IMR-90 (cell line): ENCODE data around the gene TMIGD1.

ENCODE experiments used
- CTCF ChIP-seq: conservative IDR thresholded peaks from 2 replicates; pipeline ENCODE4 v1.5.1; 2012; ENCODE audit warnings: mild to moderate bottlenecking, low read depth, low read length, improper control_type of control experiment
- MAFK ChIP-seq: IDR thresholded peaks from 2 replicates; pipeline ENCODE4 v1.6.1; 2012; ENCODE audit warnings: low read depth, low read length, improper control_type of control experiment
- MAZ ChIP-seq: IDR thresholded peaks from 2 replicates; pipeline ENCODE4 v1.6.1; 2012; ENCODE audit warnings: low read depth, mild to moderate bottlenecking, low read length, improper control_type of control experiment, moderate library complexity, borderline replicate concordance
- MXI1 ChIP-seq: IDR thresholded peaks from 2 replicates; pipeline ENCODE4 v1.6.1; 2012; ENCODE audit warnings: low read depth, mild to moderate bottlenecking, low read length, moderate library complexity, borderline replicate concordance
- NFE2L2 ChIP-seq: fragments of 150-350 bp; IDR thresholded peaks from 2 replicates; pipeline ENCODE4 v1.6.1; 2016; ENCODE audit warnings: low read depth, mild to moderate bottlenecking, low read length
- POLR2A ChIP-seq: IDR thresholded peaks from 2 replicates; pipeline ENCODE4 v1.6.1; 2012; ENCODE audit warnings: mild to moderate bottlenecking, low read depth, low read length
- RAD21 ChIP-seq: IDR thresholded peaks from 2 replicates; pipeline ENCODE4 v1.6.1; 2012; ENCODE audit warnings: low read length, improper control_type of control experiment
- RCOR1 ChIP-seq: IDR thresholded peaks from 2 replicates; pipeline ENCODE4 v1.6.1; 2012; ENCODE audit warnings: mild to moderate bottlenecking, low read length, improper control_type of control experiment; ENCODE audit not compliant: insufficient replicate concordance
- RFX5 ChIP-seq: IDR thresholded peaks from 2 replicates; pipeline ENCODE4 v1.8.0; 2012; ENCODE audit warnings: low read depth, mild to moderate bottlenecking, low read length, moderate library complexity
- SMC3 ChIP-seq: fragments of 150-350 bp; IDR thresholded peaks from 2 replicates; pipeline ENCODE4 v1.6.1; 2016; ENCODE audit warnings: low read depth, mild to moderate bottlenecking, antibody characterized with exemption, low read length, moderate library complexity
- TF ChIP-seq, protein P1 (sequence below): fragments of 150-350 bp; IDR thresholded peaks from 2 replicates; pipeline ENCODE4 v1.6.1; 2017; ENCODE audit warnings: mild to moderate bottlenecking, antibody characterized with exemption, low read length, low read depth

DNA sequence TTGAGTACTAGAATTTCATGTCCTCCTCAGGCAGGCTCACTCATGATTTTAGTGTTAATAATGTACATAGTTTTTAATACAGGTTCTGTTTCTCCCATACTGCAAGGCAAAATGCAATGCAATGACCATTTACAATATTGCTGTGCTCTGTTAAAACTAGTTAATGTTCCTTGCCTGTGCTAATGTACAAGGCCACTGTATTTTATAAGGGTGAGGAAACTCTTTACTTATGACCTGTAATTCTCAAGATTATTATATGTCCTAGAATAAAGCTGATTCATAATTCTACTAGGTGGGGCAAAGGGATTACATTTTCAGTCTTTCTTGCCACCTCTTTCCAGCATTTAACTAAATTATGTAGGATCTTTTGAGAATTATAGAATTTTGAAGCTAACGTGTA is 19.4 kb downstream of the TMIGD1 start:
- TF ChIP-seq RFX5 (no peak), CTCF (no peak), MAFK (no peak), POLR2A (no peak), MXI1 (no peak), MAZ (no peak), NFE2L2 (no peak), SMC3 (no peak), RCOR1 (no peak), RAD21 (no peak)
- TF ChIP-seq, protein P1, sequence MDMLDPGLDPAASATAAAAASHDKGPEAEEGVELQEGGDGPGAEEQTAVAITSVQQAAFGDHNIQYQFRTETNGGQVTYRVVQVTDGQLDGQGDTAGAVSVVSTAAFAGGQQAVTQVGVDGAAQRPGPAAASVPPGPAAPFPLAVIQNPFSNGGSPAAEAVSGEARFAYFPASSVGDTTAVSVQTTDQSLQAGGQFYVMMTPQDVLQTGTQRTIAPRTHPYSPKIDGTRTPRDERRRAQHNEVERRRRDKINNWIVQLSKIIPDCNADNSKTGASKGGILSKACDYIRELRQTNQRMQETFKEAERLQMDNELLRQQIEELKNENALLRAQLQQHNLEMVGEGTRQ, result no peak
